ENCODE measurements around the gene SGK1. TPM values are rescaled to one million over a fixed set of nuclear protein-coding genes. Genes with fewer than 3 reads are reported as not detected.

The SGK1 gene
- total RNA-seq, 1 experiment from 2014 or later = 7.8 TPM

- Histone ChIP-seq H3K4me1 (ENCODE audit: insufficient read depth, low read length) (no peaks in the 10 kb centered on the region), H4K5ac (ENCODE audit: insufficient read length, low read depth, low read length) (no peak overlapping the region), H3K9ac (ENCODE audit: extremely low read depth, insufficient read length, low read length) (no peak overlapping the region), H3K23ac (ENCODE audit: insufficient read length, low read depth, low read length) (no peak overlapping the region), H3K56ac (ENCODE audit: insufficient read length, low read depth, low read length) (no peak overlapping the region), H3K27me3 (ENCODE audit: insufficient read depth, low read length) (no peaks in the 10 kb centered on the region), H4K8ac (replicated peaks; ENCODE audit: insufficient read length, low read depth, low read length) (no peak overlapping the region), H2BK5ac (ENCODE audit: insufficient read length, low read length) (no peak overlapping the region), H3K4ac (ENCODE audit: low read depth, low read length) (no peak overlapping the region), H3K27ac (ENCODE audit: insufficient read length, low read depth, low read length) (no peak overlapping the region), H2BK120ac (ENCODE audit: low read depth, low read length, poor library complexity, severe bottlenecking) (no peak overlapping the region), H3K79me2 (ENCODE audit: insufficient read depth, low read length) (no peaks in the 10 kb centered on the region), H2BK15ac (ENCODE audit: low read depth, low read length) (no peak overlapping the region), H2BK20ac (ENCODE audit: low read depth, low read length, poor library complexity, severe bottlenecking) (no peak overlapping the region), H4K91ac (ENCODE audit: insufficient read length, low read depth, low read length) (no peak overlapping the region), H2AFZ (ENCODE audit: low read length) (no peak overlapping the region), H3K4me2 (ENCODE audit: insufficient read depth, insufficient read length, low read length) (no peak overlapping the region), H3K79me1 (ENCODE audit: insufficient read depth, low read depth, low read length, poor library complexity, severe bottlenecking) (no peaks in the 10 kb centered on the region), H3K18ac (ENCODE audit: insufficient read length, low read depth, low read length) (no peak overlapping the region), H2BK12ac (ENCODE audit: insufficient read length, low read depth, low read length) (no peak overlapping the region), H3T11ph (ENCODE audit: low read length) (no peak overlapping the region), H3K9me3 (ENCODE audit: control insufficient read depth, low read depth, low read length) (no peaks in the 10 kb centered on the region), H2AK5ac (ENCODE audit: insufficient read length, low read length) (no peak overlapping the region), H3K23me2 (ENCODE audit: insufficient read length, low read depth, low read length, poor library complexity, severe bottlenecking) (no peaks in the 10 kb centered on the region), H3K14ac (ENCODE audit: insufficient read depth, low read length) (no peak overlapping the region), H4K20me1 (ENCODE audit: control insufficient read depth, insufficient read depth, insufficient read length) (no peaks in the 10 kb centered on the region)
- no CpG with 5 or more reads among the region's 2 CpGs for WGBS (ENCODE audit: extremely low coverage, insufficient read length, low lambda C conversion rate)
- no peak for DNase-seq
- no peaks in the 10 kb centered on the region; the same call in 1 of the 2 replicates for H3K27me3 Mint-ChIP-seq (ENCODE audit: low read depth)
- H3K4me1 Mint-ChIP-seq = peaks cover 17 to 26% of the 10 kb centered on the region in 2 experiments
- peaks cover 7 to 14% (median 10%) of the 10 kb centered on the region in 3 experiments for H3K36me3 Mint-ChIP-seq (ENCODE audit: insufficient read depth in 1 of 3, low read depth in 3 of 3)
- no peak overlapping the region for H3K27ac Mint-ChIP-seq
- H3K9me3 Mint-ChIP-seq = peaks cover 9 to 16% of the 10 kb centered on the region in 2 experiments; a peak in 4 of 5 replicates
- TF ChIP-seq CTCF (conservative IDR thresholded peaks at IDR 0.05) = no peak
- H3K4me3 Mint-ChIP-seq = no peak overlapping the region
These were observed 41.4 kb upstream of the SGK1 start for GRCh38 chr6:134359302-134359701.
